ENCODE measurements around the gene ZNF860.
"Not testable (repeated sequence)": the region's sequence is repeated elsewhere in the genome, so short reads cannot be mapped to it uniquely, and the experiment has no call there.

ZNF860 gene

DNA sequence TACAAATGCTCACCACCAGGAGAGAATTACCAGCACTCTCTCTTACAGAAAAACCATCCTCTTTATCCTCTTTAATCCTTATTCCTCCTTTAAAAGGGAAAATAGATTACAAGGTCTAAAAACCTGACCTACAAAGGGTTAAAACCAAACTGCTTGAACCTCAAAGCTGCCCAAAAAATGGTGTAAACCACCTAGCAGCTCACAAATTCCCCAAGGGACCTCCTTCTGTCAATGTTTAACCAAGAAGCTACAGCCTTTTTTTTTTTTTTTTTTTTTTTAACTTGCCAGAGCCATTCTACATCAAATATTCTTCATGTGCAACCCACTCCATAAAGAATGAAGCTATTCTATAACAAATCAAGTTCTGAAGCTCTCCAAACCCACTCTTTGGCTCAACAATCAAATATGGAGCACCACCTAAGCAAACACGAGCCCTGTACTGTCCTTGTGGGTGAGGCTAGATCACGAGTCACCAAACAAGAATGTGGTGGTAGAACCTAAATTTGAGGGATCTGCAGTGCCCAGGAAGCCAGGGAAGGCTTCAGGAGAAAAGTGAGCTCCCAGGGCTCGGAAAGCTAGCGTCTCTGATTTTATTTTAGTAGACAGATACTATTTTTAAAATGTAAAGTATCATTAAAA is 20.6 kb upstream of the ZNF860 start:
- DNase-seq (ENCODE audit: low read depth in 2 of 2), result no peak

- no peak for DNase-seq (ENCODE audit: low read depth in 2 of 2)
Observed at GRCh38 chr3:31962801-31963205, 18.7 kb upstream of the ZNF860 start.

- DNase-seq (ENCODE audit: low read depth in 2 of 2), result no peak
Observed at GRCh38 chr3:31966978-31967591, 14.5 kb upstream of the ZNF860 start.

DNA sequence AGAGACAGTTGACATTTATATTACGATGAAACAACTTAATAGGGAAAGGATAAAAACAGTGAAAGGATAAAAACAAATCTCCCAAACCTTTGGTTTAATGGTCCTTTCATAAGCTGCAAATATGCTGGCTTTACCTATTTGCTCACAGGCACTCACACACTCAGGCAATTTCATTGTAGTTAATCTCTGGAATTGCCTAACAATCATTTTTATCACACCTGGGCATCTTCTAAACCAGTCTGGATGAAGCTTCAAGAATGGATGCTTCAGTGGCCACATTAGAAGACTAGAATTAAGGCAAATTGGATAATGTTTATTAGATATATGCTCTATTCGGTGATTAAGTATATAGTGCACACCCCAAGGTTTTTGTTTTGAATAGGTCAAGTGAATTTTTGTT is 14.0 kb upstream of the ZNF860 start:
- DNase-seq (ENCODE audit: low read depth in 2 of 2), result no peak

GRCh38 chr3:31968369-31968926 is 13.1 kb upstream of the ZNF860 start:
- no peak for DNase-seq (ENCODE audit: low read depth in 2 of 2)

- DNase-seq (ENCODE audit: low read depth in 2 of 2), result no peak
Observed at GRCh38 chr3:31968927-31969418, 12.6 kb upstream of the ZNF860 start.

GRCh38 chr3:31971607-31972006 is 9.9 kb upstream of the ZNF860 start:
- no peak for DNase-seq (ENCODE audit: low read depth in 2 of 2)

DNA sequence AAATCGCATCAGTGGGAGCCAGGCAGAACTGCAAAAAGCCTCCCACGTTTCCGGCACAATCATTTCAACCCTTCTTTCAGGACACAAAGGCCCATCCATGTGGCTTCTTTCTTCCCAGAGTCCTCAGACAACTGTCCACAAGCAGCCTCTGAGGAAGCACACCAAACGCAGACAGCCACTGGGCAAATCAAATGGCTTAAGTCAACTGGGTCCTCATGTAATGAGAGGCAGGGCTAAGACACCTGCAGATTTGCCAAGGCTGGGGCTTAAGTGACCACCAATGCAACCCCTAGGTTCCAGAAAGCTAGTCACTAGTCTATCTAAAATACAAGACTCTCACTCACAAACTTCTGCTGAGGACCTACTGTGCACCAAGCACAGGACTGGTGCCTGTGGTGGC is 8.5 kb upstream of the ZNF860 start:
- no peak for DNase-seq (ENCODE audit: low read depth in 2 of 2)

GRCh38 chr3:31973837-31974236 is 7.7 kb upstream of the ZNF860 start:
- DNase-seq (ENCODE audit: low read depth in 2 of 2), result no peak

DNA sequence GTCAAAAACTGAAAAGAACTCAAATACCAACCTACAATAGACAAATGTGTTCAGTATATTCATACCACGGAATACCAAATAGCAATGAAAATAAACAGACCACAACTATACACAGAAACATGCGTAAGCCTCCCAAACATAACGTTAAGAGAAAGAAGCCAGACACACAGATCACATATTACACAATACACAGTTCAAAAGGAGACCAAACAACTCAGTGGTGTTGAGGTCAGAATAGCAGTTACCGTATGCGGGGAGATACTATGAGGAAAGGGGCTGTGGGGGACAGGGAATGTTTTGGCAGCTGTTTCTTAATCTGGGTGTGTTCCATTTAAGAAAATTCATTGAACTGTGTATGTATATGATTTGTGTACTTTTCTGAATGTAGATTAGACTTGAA is 7.1 kb upstream of the ZNF860 start:
- DNase-seq (ENCODE audit: low read depth in 2 of 2), result no peak

DNA sequence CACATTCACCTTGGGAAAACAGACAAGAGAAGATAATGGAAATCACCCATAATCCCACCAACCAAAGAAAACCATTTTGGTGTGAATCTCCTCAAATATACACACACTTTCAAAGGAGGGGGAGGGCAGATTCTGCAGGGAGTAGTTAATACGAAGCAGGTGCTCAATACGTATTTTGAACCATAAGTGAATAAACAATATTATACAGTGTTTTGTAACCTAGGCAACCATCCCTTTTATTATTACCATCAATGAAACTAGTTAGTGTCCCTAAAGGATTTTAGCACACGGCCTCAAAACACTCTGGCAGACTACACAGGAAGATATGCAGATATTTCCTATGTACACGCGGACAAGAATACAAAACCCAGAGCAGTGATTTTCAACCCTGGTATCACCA is 6.6 kb upstream of the ZNF860 start:
- no peak for DNase-seq (ENCODE audit: low read depth in 2 of 2)

GRCh38 chr3:31976302-31976701 is 5.2 kb upstream of the ZNF860 start:
- DNase-seq (ENCODE audit: low read depth in 2 of 2), result no peak

- DNase-seq (ENCODE audit: low read depth in 2 of 2), result no peak
Observed at GRCh38 chr3:31977736-31978135, 3.8 kb upstream of the ZNF860 start.

DNA sequence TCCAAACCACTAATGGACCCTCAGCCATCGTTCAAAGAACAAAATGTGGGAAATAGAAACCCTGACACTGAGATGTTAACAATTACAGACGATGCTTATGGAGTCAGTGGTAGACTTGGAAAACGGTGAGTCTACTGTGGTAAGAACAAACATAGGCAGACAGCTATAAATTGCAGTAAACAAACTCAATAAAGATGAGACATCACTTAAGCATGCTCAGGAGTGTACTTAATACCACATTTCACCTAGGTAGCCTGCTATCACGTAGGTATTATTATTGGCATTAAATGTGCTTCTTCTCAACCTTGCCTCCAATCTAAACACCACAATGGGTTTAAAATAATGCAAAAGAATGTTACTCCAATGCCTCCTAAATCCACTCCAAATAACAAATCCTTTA is 3.0 kb upstream of the ZNF860 start:
- no peak for DNase-seq (ENCODE audit: low read depth in 2 of 2)

- DNase-seq (ENCODE audit: low read depth in 2 of 2), result no peak
Observed at GRCh38 chr3:31979001-31979697, 2.4 kb upstream of the ZNF860 start.

- DNase-seq (ENCODE audit: low read depth in 2 of 2), result peak in 1 of 2 donors; percentile 21
Observed at GRCh38 chr3:31980530-31981205, 882 bp upstream of the ZNF860 start.

- no peak for DNase-seq (ENCODE audit: low read depth in 2 of 2)
Observed at GRCh38 chr3:31984321-31984720, 2.8 kb downstream of the ZNF860 start.

GRCh38 chr3:31985831-31986230 is 4.3 kb downstream of the ZNF860 start:
- no peak for DNase-seq (ENCODE audit: low read depth in 2 of 2)

DNA sequence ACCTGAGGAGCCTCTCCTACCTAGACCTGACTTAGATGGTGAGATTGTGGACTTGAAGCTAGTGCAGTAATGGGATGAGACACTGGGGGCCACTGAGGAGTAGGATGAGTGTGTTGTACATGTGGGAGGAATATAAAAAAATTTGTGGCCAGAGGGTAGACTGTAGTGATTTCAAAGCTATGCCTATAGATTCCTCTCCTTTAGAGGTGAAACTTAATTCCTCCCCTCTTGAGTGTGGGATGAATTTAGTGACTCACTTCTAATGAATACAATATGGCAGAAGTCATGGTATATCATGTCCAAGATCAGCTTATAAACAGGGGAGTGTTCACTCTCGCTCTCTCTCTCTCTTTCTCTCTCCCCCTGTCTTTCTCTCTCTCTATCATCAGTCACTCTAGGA is 6.7 kb downstream of the ZNF860 start:
- DNase-seq (ENCODE audit: low read depth in 2 of 2), result no peak

DNA sequence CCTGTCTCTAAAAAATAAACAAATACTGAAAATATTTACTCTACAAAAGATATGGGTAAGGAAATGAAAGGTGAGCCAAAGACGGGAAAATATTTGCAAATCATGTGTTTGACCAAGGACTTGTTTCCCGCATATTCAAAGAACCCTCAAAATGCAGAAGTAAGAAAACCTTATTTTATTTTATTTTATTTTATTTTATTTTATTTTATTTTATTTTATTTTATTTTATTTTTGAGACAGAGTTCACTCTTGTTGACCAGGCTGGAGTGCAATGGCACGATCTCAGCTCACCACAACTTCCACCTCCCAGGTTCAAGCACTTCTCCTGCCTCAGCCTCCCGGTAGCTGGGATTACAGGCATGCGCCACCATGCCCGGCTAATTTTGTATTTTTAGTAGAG is 11.4 kb downstream of the ZNF860 start:
- DNase-seq (ENCODE audit: low read depth in 2 of 2), result not testable (repeated sequence)

- DNase-seq (ENCODE audit: low read depth in 2 of 2), result no peak
Observed at GRCh38 chr3:31993843-31994242, 12.3 kb downstream of the ZNF860 start.

GRCh38 chr3:31995026-31995425 is 13.5 kb downstream of the ZNF860 start:
- not testable (repeated sequence) for DNase-seq (ENCODE audit: low read depth in 2 of 2)

Data from stimulated activated CD4-positive, alpha-beta T cell treated with anti-CD3 and anti-CD28 coated beads, Interleukin-1b, Interleukin-23, amount 100 ng/mL, for 1 hour (primary cell).